HepG2 (cell line): Measurements from ENCODE around the gene PTPN18. TPM values are rescaled to one million over a fixed set of nuclear protein-coding genes. Genes with fewer than 3 reads are reported as not detected.

Experiments
- CSRNP1 ChIP-seq: sonication (generic); formaldehyde crosslinking; IDR thresholded peaks from 2 replicates; pipeline ENCODE4 v1.8.1; 2023; ENCODE audit warnings: mild to moderate bottlenecking, missing genetic modification reagents
- DMAP1 ChIP-seq: IDR thresholded peaks from 2 replicates; pipeline ENCODE4 v1.6.1; 2016
- DRAP1 ChIP-seq: IDR thresholded peaks from 2 replicates; pipeline ENCODE4 v1.6.1; 2016; ENCODE audit warnings: missing genetic modification reagents, missing compliant biosample characterization
- DZIP1 ChIP-seq: sonication (generic); formaldehyde crosslinking; IDR thresholded peaks from 2 replicates; pipeline ENCODE4 v1.5.0; 2020; ENCODE audit warnings: mild to moderate bottlenecking, missing genetic modification reagents
- FOXP1 ChIP-seq, 2 experiments: fragments of 450-650 bp in 1 of 2; IDR thresholded peaks; 2 replicates each; pipeline ENCODE4 v1.6.1; 2017 to 2018; ENCODE audit warnings: antibody characterized with exemption in 1 of 2
- HOXA3 ChIP-seq: sonication (generic); formaldehyde crosslinking; IDR thresholded peaks from 2 replicates; pipeline ENCODE4 v1.5.0; 2020; ENCODE audit warnings: missing genetic modification reagents
- RCOR2 ChIP-seq: IDR thresholded peaks from 2 replicates; pipeline ENCODE4 v1.6.1; 2016; ENCODE audit warnings: missing biosample characterization, missing genetic modification reagents
- SUZ12 ChIP-seq: fragments of 150-350 bp; IDR thresholded peaks from 2 replicates; pipeline ENCODE4 v1.6.1; 2014; ENCODE audit warnings: low read depth, low read length
- TSC22D2 ChIP-seq: sonication (generic); formaldehyde crosslinking; IDR thresholded peaks from 2 replicates; pipeline ENCODE4 v1.5.1; 2020; ENCODE audit warnings: missing genetic modification reagents, mild to moderate bottlenecking, borderline replicate concordance
- YY1 ChIP-seq: IDR thresholded peaks from 2 replicates; pipeline ENCODE4 v1.6.1; 2011; ENCODE audit warnings: low read length, low read depth, moderate library complexity, mild to moderate bottlenecking; ENCODE audit not compliant: insufficient read depth, insufficient replicate concordance
- ZNF138 ChIP-seq: sonication (generic); formaldehyde crosslinking; IDR thresholded peaks from 2 replicates; pipeline ENCODE4 v1.5.0; 2020; ENCODE audit warnings: mild to moderate bottlenecking, low read depth, missing genetic modification reagents
- ZNF142 ChIP-seq: sonication (generic); formaldehyde crosslinking; IDR thresholded peaks from 2 replicates; pipeline ENCODE4 v1.4.0; 2020; ENCODE audit warnings: missing genetic modification reagents
- ZNF572 ChIP-seq: sonication (generic); formaldehyde crosslinking; IDR thresholded peaks from 2 replicates; pipeline ENCODE4 v1.5.1; 2020; ENCODE audit warnings: mild to moderate bottlenecking, missing genetic modification reagents
- ZNF574 ChIP-seq: sonication (generic); formaldehyde crosslinking; IDR thresholded peaks from 2 replicates; pipeline ENCODE4 v1.4.0; 2020; ENCODE audit warnings: missing genetic modification reagents
- ZNF879 ChIP-seq: sonication (generic); formaldehyde crosslinking; IDR thresholded peaks from 2 replicates; pipeline ENCODE4 v1.8.1; 2023; ENCODE audit warnings: missing genetic modification reagents
- polyA plus RNA-seq, 8 experiments: library from polyadenylated mRNA; depleted of rRNA in 3 of 8; stranded (reverse) in 7 of 8; unstranded in 1 of 8; fragments of >200 nt; fragmentation: Illumina TruSeq in 4 of 8; extraction: Trizol in 4 of 8; gene quantifications; 2 replicates each; pipeline versions ENCODE4 v1.2.1 to v1.2.3, GENCODE V29; 2011 to 2016; ENCODE audit warnings: low read depth in 4 of 8, missing spikeins in 1 of 8, mixed read lengths in 1 of 8; ENCODE audit not compliant: insufficient read depth in 1 of 8
- total RNA-seq, 5 experiments: library from RNA; depleted of rRNA; stranded (reverse); fragments of >200 nt; fragmentation: Illumina TruSeq; extraction: Trizol; gene quantifications; 2 replicates each; pipeline ENCODE4 v1.2.3, GENCODE V29; 2016; ENCODE audit warnings: low read depth in 1 of 5

Gene PTPN18
- total and polyA plus RNA-seq, 2 of the 13 experiments (the other 11 are each of a cell fraction or from before 2014, with no cell fraction given) = 14.8 to 39.6 TPM

DNA sequence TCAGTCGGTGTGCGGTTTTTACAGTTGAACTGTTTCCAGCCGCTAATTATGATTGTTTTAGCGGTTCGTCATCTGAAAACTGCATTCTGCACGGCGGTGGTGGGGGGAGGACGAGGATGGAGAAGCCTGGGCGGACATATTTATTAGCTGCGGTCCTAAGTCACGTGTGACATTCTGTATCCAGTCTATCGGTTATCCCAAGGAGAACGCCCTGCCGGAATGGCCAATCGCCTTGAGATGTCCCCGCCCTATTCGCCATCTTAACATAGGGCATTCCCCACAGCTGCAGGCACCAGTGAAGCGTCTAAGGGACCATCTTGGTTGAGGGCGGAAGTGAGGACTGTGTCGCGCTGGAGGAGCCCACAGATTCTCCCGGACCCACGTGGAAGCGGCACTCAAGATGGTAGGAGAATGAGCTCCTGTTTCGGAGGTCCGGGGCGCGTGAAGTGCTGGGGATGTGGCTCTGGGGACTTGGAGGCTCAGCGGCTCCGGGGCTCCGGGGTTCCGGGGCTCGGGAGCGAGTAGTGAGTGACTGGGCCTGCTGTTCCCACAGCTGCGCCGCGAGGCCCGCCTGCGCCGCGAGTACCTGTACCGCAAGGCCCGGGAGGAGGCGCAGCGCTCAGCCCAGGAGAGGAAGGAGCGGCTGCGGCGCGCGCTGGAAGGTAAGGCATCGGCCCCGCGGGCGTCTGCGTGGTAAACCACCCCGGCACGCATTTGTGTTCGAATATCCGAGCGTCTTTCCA, 13.2 kb upstream of the PTPN18 start, which contains the start of gene IMP4 (continued):
- peak; percentile 99 for TF ChIP-seq HOXA3 (CRISPR knock-in tag)
- TF ChIP-seq ZNF879 (CRISPR knock-in tag) = no peak; the same call in 1 of the 2 replicates
- peak; percentile 79; the same call in 1 of the 2 replicates for TF ChIP-seq DZIP1 (CRISPR knock-in tag)
- peak; percentile 29 for TF ChIP-seq ZNF138
- peak; percentile 97 for TF ChIP-seq DMAP1 (CRISPR knock-in tag)
- TF ChIP-seq TSC22D2 = no peak
- peak; percentile 82; the same call in 1 of the 2 replicates for TF ChIP-seq ZNF572 (CRISPR knock-in tag)
- no peak for TF ChIP-seq RCOR2 (CRISPR knock-in tag)
- no peak for TF ChIP-seq FOXP1 (IDR thresholded peaks at IDR 0.05)
- TF ChIP-seq FOXP1 (CRISPR knock-in tag; IDR thresholded peaks at IDR 0.05) = 0 out of 2 replicates have a peak, but pooled peaks have one; percentile 16
- peak; percentile 82; the same call in 1 of the 2 replicates for TF ChIP-seq CSRNP1 (CRISPR knock-in tag)
- TF ChIP-seq SUZ12 = no peak
- peak; percentile 79; the same call in 1 of the 2 replicates for TF ChIP-seq DRAP1 (CRISPR knock-in tag)
- peak; percentile 96 for TF ChIP-seq ZNF574 (CRISPR knock-in tag)
- TF ChIP-seq YY1 = peak; percentile 99
- 0 out of 2 replicates have a peak, but pooled peaks have one; percentile 44 for TF ChIP-seq ZNF142 (CRISPR knock-in tag)
